NOMO-1 treated with DMSO at 0.1 percent for 48 hours (cell line): ENCODE data around the gene MAP3K4.

ENCODE experiments used
- DNase-seq: peaks from one replicate; lab custom pipeline; 2025; ENCODE audit not compliant: unreplicated experiment; lab: John Stamatoyannopoulos, UW

The MAP3K4 gene

DNA sequence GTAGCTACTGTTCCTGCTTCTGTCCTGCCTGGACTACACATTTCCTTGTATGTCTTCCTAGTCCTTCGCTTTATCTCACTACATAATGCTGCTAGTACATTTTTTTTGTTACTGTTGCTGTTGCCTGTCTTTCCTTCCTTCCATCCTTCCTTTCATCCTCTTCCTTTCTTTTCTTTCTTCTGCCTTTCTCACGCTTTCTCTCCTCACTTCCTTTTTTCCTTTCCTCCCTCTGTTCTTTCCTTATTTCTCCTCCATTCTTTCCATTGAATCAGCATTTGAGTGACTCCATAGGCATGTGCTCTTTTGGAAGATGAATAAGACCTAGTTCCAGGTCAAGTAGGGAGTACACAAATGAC lies 46.3 kb downstream of the MAP3K4 start:
- no peak for DNase-seq

DNA sequence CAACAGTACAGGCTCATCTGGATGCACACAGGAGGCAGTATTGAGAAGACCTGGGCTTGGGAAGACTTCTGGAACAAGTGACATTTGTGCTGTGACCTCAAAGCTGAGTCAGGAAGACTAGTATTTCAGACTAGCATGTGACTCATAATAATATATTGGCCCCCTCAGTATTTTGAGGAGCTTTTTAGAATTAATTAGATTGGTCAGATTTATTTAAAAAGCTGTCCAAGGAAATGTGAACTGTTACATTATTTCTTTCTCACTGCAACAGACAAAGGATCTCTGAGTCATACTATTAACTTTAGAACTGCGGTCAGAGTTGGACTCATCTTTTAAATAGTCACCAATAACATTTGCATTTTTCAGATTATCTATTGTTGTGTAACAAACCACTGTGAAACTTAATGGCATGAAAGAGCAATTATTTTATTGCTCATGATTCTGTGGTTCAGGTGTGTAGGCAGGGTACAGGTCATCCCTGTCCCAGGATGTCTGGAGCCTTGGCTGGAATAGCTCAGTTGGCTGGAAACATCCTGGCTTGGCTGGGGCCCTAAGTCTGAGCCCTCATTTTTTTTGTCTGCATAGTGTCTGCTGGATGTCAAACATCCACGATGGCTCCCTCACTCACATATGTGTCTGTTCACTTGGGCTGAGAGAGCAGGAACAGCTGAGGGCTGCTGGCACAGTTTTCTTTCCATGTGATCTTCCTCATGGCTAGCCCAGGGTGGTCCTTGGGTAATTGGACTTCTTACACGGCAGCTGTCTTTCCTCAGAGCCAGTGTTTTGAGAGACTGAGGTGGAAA lies 46.9 kb downstream of the MAP3K4 start:
- DNase-seq, result no peak

GRCh38 chr6:161041274-161041673 lies 49.7 kb downstream of the MAP3K4 start:
- no peak for DNase-seq

DNA sequence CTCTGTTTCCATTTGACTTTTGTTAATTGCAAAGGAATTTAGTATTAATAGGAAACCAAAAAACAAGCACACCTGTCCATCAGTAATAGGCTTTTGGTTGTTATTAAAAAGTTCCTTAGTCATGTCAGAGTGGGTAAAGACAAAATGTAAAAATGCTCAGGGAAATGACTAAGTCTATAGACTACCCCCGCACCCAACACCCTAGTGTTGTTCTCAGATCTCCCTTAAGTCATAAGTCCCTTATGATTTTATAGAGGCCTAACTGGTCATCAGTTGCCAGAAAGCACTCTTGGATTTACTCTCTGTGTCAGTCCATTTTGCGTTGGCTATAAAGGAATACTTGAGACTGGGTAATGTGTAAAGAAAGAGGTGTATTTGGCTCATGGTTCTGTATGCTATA lies 52.8 kb downstream of the MAP3K4 start:
- DNase-seq, result no peak

- DNase-seq, result no peak
Observed at GRCh38 chr6:161048641-161049040, 57.1 kb downstream of the MAP3K4 start.

GRCh38 chr6:161050134-161050765 lies 58.7 kb downstream of the MAP3K4 start:
- DNase-seq, result no peak

DNA sequence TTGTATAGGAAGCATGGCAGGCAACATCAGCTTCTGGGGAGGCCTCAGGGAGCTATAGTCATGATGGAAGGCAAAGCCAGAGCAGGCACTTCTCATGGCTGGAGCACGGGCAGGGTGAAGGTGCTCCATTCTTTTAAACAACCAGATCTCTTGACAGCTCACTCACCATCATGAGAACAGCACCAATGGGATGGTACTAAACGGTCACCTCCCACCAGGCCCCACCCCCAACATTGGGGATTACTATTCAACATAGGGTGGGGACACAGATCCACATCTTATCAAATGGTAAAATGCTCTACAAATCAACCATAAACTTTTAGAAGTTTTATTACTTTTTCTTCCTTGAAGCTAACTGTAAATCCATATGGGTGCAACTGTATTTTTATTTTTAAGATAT lies 61.5 kb downstream of the MAP3K4 start:
- no peak for DNase-seq

DNA sequence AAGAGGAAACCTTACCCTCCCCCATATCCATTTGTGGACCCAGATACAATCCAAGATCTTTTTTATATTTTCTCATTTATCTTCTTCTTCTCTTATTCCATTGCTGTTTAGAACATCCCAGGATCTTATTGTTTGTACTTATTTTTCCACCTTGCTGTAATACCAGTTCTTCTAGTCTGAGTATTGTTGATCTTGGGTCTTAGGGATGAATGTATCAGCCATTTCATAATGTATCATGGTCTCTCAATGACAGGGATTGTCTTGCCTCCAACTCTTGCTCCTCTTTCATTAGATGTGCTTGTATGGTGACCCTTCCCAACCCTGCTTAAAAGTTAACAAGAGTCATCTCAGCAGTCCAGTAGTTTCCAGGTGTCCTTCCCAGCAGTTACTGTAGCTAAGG lies 63.3 kb downstream of the MAP3K4 start:
- no peak for DNase-seq

DNA sequence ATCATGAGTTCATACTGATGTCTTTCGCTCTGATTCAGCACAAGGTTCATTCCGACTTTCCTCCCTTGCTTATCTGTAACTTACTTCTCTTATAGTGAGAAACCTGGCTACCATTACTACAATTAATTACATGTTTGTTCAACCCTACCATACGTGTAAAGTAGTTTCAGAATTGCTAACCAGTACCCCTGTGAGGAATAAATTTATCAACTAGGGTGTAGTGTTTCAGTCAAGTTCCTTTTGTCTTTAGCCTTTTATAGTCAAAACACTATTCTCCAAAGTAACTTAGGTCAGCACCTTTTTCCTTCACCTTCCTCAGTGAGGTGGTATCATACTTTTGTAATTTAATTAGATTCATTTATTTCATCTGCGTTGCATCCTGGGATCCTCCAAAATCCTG lies 64.9 kb downstream of the MAP3K4 start:
- DNase-seq, result no peak

DNA sequence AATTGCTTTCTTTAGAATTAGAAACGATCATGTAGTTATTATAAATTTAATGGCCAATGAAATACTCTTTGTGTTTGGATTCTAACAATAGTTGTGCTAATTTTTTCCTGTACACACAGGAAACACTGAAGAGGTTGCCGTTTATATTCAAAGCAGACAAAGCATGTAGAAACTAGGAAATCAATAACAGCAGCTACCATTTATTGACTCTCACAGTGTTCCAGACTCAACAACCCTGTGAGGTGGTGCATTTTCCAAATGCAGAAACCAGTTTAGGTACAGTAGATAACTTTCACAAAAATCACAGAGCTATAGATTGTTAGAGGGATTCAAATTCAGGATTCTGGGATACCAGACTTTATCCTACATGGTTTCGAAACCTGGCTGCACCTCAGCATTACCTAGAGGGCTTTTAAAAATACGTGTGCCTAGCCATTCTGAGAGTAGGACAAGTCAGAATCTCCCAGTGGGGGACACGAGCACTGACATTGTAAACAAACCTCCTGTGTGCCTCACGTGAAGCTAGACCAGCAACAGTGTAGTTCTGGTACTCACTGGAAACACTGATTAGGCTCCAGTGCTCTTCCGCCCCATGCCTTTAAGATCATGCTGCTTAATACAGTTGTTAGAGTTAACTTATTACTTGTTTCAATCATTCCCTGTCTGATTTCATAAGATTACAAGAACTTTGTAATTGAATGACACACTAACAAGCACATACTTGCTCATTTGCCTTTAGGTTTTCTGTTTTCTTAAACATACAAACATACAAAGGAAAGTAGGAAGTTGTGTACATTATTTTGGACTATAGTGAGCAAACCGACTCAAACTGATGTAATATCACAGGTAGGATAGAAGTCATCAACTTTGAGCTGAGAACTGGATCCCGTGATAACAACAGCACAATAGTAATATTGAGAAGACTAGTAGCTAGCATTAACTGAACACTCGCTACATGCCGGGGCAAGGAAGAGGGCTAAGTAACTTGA lies 65.8 kb downstream of the MAP3K4 start:
- no peak for DNase-seq

- no peak for DNase-seq
Observed at GRCh38 chr6:161058741-161059140, 67.2 kb downstream of the MAP3K4 start.

DNA sequence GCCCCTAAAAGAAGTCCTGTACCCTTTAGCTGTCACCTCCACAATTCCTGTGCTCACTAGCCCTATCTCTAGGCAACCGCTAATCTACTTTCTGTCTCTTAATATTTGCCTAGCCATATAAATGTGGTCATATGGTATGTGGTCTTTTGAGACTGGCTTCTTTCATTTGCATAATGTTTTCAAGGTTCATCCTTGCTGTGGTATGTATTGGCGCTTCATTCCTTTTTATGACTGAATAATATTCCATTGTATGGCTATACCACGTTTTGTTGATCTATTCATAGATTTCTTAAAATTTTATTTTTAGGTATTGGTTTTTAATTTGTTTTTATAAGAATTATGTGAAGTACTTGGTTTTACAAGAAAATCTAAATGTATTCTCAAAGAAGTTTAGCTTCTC lies 70.0 kb downstream of the MAP3K4 start:
- DNase-seq, result no peak

GRCh38 chr6:161064915-161065314 lies 73.3 kb downstream of the MAP3K4 start:
- no peak for DNase-seq

GRCh38 chr6:161066511-161066910 lies 74.9 kb downstream of the MAP3K4 start:
- no peak for DNase-seq

GRCh38 chr6:161067749-161068148 lies 76.2 kb downstream of the MAP3K4 start:
- DNase-seq, result no peak

GRCh38 chr6:161068321-161068741 lies 76.8 kb downstream of the MAP3K4 start:
- no peak for DNase-seq

GRCh38 chr6:161073930-161074329 lies 82.4 kb downstream of the MAP3K4 start:
- DNase-seq, result no peak

DNA sequence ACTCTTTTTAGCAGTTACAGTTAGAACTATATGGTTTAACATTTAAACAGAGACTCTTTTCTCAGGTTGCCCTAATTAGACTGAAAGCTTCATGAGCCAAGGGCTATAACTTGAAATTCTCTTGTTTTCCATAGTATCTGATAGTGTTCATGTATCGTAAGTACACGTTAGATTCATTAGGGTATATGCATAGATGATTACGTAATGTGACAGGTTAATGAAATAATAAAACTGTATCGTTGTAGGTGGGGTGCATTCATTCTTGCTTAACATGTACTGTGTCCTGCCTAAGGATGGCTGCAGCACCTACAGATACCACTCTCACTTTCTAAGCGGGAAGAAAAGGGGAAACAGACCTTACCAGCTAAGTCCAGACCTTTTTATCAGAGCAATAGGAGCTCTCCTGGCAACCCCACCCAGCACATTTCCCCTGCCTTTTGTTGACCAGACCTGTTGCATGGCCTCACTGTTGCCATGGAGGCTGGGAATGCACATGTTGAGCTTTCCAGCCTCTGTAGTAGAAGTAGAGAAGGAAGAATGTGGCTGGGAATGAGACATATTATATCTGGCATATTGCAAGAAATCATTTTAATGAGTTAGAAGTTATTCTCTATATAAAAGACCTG lies 83.0 kb downstream of the MAP3K4 start:
- DNase-seq, result no peak

- DNase-seq, result no peak
Observed at GRCh38 chr6:161076181-161076677, 84.7 kb downstream of the MAP3K4 start.

DNA sequence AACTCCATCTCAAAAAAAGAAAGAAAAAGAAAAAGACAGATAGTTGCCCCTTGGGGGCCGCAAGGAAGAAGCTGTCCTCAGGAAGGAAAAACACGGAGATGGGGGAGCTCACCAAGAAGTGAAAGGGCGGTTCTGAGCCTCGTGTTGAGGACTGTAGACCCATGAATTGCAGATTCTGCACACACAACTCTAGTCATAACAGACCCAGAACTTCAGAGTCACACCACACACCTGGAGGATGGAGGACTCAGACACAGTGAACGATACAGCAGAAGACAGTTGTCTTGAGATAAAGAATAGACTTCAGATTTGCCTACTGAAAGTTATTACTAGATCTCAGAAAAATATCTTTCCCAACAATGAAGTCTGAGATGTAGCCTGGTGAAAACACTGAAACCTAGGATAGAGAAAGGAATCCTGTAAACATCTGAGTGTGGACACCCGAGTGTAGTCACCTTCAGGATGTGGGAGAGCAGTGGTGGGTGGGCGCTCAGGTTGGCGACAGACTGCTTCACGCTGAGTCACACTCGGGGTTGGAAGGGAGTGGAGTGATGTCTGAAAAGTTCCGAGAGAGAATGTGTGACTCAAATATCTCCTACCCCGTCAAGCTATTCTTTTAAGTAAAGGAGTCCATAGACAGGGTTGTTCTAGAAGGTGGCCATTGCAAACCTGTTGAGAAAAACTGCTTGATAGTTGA lies 88.1 kb downstream of the MAP3K4 start:
- no peak for DNase-seq
